ENCODE data around the gene SBSN.

SBSN gene

DNA sequence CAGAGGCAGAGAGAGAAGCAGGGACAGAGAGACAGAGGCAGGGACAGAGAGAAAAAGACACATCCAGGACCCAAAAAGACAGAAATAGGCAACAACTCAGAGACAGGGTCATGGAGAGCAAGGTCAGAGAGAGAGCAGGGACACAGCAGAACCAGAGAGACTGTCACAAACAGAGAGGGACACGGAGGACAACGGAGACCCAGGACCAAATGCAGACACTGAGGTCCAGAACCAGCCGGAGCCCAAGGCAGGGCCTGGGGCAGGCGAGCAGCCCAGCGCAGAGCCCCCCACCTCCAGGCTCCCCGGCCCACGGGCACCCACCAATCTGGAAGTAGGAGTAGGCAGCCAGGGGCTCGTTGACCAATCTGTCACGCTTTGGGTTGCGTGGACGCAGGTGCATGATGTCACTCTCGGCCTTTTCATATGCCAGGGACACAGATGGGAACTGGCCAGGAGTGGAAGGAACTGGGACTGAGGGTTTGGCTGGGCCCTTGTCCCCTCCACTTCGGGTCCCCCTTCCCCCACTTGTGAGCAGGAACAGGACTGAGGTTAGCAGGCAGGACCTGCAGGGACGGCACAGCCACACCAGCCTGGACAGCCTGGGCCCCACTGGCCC, 25.4 kb upstream of the SBSN start:
- no peak for DNase-seq

DNA sequence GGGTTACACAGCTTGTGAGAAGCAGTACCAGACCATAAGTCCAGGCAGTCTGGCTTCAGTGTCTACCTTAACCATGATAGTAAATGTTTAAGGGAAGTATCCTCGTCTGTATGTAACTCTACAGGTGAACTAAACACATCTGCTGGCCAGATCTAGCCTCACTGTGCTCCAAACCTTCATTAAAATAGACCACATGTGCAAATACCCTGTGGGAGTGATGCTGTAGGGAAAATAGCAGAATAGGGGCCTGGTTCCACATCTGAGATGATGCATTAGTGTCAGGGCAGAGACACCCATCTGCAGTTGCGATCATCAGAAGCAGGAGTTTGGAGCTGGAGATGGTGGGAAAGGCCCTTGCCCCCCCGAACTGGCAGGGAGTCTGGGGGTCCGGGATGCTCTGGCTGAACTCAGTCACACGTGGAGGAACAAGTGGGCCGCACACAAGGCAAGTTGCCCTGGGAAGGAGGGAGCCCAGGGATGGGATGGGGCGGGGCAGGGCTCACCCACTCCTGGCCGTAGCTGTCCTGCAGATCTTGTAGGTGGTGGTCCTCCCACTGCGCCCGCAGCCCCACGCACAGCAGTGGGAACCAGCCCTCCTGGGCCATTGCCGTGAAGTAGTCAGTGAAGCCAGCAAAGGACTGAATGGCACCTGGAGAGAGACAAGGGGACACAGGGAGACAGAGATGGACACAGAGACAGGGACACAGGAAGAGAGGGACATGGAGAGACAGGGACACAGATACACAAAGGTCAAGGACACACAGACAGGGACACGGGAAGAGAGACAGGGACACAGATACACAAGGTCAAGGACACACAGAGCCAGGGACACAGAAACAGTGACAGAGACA, 24.6 kb upstream of the SBSN start:
- DNase-seq: no peak

DNA sequence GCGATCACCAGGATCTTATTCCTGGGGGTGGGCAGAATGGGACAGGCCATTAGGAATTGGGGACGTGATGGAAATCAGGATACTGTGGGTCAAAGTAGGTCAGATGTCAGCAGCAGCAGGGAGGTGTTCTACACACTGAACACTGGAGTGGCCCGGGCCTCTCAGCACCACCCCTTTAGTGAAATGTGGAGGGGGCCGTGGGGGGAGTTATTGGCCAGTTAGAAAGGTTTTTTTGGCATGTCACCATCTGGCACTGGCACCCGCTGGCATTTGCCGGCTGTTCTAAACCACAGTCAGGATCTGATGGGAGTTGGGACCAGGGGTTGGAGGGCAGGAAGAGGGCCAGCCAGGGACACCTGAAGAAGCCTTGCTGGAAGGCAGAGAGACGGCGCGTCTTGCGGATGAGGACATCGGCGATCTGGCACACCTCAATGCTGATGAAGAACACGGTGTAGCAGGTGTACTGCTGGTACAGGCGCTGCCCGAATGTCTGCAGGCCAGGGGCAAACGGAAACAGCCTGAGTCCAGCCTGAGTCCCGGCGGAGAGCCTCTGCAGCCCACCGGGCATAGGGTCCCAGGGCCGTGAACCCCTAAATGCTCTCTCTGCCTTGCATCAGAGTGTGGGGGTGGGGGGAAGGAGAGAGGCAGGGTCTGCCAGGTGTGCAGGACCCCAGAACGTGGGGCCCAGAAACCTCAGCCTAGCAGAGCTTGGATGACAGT, 23.1 kb upstream of the SBSN start:
- no peak for DNase-seq

DNA sequence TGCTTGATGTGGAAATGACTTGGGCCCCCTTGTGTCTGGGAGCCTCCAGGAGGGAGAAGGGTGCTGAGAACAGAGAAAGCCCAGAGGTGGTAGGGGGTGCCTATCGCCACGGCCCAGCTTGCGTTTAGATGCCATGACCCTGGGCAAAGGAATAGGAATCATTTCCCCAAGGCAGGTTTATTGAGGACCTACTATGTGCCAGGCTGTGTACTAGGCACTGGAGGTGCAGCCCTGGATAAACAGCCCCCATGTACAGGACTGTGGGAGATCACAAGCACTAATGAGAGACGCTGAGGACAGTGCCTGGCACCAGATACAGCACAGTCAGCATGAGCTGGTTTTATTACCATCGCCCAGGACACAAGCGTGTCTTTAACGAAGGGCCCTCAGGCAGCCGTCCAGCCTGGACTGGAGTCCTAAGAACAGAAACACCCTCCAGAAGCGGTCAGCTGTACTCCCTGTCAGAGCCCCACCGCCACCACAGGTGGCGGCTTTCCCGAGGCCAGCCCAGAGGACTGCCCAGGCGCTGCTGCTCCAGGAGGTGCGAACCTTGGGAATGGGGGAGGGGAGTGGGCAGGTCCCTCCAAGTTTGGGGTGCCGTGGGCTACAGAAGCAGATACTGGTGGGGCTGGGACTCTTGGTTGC, 21.9 kb upstream of the SBSN start:
- no peak for DNase-seq

DNA sequence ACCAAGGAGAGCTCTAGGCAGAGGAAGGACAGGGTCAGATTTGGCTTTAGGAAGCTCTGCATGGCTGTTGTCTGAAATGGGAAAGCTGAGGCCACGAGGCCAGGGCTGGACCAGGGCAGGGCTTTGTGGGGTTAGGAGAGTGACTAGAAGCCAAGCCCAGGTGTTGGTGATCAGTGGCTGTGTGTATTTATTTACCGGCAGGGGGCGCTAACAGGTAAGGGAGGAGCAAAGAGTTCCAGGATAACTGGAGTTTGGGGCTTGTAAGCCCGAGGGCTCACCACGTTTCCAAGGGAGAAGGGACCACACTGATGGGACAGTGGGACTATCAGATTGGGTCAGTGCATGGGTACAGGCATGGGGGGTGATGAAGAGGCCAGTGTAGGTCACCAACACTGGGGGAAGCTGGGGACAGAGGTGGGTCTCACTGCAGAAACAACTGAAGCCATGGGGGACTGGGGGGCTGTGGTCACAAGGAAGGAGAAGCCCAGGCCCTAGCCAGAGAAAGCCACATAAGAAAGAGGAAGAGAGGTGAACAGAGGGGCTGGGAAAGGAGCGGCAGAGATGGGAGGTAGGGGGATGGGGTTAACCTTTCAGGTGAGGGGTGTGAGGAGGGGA, 21.2 kb upstream of the SBSN start:
- DNase-seq: peak; percentile 40

DNA sequence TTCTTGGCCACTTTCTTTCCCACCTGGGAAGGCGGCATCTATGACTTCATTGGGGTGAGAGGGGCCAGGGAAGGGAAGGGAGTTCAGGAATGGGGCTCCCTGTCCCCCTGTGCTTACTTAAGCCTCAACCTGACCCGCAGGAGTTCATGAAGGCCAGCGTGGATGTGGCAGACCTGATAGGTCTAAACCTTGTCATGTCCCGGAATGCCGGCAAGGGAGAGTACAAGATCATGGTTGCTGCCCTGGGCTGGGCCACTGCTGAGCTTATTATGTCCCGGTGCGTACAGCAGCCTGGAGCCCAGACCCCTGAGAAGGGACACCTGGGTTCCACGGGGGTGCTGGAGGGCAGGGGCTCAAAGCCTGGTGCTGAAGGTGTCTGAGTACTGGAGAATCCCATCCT, 18.4 kb upstream of the SBSN start:
- no peak for DNase-seq

DNA sequence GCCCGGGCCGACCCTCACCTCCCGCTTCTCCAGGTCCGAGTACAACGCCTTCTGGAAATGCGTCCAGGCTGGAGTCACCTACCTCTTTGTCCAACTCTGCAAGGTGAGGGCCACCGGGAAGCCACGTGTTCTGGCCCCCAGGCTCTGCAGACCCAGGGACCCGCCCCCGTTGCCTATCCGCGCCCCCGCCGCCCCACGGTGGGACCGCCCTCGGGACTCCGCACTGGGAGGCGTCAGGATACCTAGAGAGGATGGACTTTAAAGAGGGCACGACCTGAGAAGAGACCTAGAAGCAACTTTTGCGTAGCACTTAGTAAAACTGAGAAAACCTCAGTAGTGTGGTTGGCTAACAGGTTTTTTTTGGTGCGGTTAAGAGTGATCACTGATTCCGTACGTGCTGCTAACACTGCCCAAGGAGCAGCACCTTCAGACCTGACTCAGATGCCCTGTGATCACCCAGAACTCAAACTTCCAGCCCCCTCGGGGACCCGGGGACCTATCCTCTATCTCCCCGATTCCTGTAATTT, 17.8 kb upstream of the SBSN start:
- no peak for DNase-seq

DNA sequence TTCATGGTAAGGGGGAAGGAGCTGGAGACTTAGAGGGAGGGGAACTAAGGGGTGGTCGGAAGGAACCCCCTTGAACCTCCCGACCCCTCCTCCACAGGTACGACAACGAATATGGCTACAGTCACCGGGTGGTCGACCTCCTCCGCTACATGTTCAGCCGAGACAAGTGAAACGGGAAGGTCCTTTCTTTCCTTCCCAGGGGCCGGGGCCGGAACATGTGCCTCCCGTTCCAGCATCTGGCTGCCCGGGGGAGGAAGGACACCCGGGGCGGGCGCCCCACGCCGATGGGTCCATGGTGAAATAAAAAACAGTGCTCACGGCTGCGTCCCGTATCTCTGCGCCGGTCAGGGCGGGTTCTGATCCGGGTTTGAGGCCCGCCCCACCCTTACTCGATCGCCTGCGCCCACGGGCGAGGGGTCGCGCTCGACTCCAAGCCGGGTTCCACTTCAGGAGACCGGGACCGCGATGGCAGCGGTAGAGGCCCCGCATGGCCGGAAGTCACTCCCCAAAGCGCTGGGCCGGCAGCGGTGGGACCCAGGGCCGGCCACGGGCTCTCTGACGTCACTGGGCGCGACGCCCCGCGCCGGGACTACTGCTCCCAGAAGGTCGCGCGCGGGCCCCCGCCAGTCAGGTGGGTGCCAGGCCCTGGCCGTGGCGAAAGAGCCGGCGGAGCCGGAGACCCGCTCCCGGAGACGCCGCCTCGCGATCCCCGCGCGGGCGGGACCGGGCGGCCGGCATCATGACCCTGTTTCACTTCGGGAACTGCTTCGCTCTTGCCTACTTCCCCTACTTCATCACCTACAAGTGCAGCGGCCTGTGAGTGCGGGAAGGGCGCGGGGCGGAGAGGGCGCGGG, 17.1 kb upstream of the SBSN start, which contains the start of gene TMEM147:
TSS of gene TMEM147 (plus strand) at position 626 of the 854 bp plus-strand sequence. CDS start at position 740, 114 bp downstream.
- DNase-seq: peak; percentile 57

DNA sequence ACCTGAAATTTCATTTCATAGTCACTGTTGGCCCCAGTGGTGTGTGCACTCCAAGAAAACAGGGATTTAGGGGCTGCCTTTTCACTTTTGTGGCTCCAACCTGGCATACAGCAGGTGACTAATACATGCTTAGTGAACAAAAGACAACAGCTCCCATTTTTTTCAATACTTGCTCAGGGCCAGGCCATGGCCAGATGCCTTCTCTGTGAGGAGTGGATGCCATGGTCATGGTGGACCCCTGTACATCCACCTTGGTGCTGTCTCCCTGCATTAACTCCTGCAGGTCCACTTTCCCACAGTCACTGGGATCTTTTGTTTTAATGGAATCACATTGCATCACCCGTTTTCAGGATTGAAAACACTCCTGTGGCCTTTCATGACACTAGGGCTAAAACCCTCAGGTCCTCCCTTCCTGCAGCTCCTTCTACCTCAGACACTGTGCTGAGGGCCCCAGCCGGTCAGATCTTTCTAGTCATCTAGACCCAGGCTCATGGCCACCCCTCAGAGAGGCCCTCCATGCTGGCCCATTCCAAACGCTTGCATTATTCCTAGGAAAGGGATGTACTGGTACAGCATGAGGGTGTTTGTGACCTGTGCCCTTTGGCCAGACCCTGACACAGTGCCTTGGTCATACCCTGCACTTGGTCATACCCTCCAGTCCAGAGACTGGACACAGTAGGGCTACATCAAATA, 16.1 kb upstream of the SBSN start:
- DNase-seq: no peak

DNA sequence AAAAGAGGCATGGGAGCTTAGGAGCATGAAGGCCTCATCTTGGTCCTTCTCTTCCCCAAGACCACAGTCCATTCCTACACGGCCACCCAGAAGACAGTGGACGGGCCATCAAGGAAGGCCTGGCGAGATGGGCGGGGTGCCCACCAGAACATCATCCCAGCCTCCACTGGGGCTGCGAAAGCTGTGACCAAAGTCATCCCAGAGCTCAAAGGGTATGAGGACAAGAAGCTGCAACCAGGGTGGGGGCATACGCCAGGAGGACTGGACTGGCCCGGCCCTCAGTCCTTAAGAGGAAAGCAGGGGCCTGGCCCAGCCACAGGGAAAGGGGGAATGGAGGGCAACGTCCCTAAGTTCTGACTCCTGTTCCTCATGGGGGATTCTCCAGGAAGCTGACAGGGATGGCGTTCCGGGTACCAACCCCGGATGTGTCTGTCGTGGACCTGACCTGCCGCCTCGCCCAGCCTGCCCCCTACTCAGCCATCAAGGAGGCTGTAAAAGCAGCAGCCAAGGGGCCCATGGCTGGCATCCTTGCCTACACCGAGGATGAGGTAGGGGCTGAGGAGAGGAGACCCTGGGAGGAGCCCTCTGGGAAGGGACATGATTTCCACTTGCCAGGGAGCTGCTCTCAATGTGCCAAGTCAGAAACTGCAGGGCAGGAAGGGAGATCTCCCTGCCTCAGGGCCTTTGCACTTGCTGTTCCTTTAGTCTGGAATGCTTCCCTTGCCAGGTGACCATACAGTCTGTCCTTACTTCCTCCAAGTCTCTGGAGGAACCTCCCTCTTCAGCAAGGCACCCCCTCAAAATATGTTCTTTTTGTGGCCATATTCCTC, 15.4 kb upstream of the SBSN start:
- DNase-seq: no peak

DNA sequence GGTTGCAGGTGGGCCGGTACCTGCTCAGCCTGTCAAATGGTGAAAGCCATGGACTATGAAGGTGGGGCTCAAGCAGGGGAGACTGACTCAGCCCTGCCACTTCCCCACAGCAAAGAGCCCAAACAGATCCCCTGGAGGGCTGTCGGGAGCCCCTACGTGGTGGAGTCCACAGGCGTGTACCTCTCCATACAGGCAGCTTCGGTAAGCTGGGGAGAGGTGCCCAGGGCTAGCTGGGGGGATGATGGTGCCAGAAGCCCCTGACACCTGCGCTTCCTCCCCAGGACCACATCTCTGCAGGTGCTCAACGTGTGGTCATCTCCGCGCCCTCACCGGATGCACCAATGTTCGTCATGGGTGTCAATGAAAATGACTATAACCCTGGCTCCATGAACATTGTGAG, 14.1 kb upstream of the SBSN start:
- no peak for DNase-seq

DNA sequence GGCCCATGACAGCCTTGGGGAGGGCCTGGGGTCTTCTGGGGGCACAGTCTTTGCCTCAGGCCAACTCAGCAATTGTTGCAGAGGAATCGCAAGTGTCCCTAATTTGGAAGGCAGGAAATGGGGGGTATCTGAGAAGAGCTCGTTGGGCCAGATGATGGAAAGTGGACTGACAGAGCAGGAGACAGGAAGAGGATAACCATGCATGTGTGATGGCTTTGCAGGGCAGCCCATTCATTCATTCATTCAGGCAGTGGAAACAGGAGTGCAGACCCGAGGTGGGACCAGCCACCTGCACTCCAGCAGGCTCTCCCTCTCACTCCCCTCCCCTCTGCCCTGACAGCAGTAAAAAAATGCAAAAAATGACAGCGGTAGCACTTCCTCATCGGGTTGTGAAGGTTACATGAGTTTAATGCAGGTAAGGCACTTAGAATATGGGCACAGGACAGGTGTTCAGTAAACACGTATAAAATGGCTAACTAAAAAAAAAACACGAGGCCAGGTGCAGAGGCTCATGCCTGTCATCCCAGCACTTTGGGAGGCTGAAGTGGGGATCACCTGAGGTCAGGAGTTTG, 12.3 kb upstream of the SBSN start:
- no peak for DNase-seq

DNA sequence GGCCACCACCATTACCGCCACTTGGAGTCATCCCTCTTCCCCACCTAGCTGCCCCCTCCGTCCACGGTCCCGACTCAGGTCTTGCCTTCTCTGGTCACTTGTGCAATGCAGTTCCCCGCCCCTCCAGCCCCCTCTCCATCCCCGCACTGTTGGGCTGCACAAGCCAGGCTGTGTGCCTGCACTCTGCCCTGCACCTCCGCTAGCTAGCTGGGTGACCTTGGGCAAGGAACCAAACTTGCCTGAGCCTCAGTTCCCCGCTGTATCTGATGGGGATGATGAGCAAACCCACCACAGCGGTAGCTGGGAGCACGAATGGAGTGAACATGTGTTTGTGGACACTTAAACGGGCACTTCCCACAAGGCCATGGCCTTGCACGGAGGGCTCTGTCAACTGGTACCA, 11.7 kb upstream of the SBSN start:
- no peak for DNase-seq

DNA sequence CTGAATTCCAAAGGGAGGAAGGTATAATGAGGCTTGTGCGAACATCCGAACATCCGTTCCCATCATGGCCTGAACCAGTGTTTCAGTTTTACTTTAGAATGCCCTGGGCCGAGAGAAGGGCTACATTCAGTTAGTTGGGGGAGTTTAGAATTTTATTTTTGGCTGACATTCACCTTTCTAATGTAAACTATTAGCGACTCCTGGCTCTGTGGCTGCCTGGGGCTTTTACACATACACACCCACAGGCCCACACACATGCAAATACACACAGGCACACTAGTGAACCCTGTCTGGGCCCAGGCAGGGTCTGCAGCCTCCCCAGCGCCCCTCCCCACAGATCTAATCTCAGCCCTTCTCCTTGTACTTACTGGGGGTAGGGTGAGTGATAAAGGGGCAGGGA, 11.2 kb upstream of the SBSN start:
- DNase-seq: no peak

DNA sequence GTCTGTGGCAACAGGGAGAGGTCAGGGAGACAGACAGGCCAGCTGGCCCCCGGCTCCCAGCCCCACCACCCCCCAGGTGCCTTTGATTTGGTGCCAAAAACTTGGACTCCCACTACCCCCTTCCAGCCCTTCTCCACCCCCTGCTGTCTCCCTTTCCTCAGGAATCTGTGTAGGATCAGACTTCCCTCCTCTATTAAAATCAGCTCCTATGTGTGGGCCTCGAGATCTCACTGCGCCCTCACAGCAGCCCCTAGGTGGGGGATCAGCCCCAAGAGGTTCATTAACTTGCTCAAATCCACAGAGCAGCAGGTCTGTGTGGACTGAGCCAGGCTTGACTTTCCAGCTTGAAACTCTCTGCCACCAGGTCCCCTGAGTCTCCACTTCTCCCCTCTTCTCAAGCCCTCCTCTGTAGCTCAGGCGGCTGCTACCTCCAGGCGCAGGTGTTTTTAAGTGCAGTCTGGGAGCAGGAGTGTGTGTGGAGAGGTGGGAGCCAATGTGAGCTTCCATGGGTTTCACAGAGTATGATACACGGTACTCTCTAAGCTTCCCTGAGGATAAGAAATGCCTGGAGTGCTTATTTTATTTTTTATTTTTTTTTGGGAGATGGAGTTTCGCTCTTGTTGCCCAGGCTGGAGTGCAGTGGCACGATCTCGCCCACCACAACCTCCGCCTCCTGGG, 6.8 kb upstream of the SBSN start:
- DNase-seq: peak; percentile 71

DNA sequence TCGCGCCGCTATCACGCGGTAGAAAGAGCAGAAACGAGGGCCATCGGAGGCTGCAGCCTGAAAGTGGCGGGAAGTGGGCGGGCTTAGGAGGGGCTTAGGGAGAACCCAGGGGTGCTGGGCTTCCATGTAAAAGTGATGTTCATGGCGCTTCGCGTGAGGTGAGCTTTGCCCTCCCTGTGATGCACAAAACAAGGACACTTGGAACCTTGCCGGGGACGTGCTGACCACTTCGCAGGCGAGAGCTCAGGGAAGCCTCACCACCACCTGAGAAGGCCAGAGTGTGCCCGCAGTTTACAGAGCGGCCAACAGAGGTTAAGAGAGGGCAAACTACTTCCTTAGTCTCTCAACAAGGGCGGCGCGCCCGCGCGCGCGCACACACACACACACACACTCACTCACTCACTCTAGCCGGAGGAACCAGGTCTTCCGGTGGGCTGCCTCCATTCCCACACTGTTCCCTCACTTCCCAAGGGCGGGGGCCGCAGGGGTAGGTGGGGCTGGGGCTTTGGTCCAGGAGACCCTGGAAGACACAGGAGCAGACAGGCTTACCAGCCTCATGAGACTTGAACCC, 5.8 kb upstream of the SBSN start:
- DNase-seq: no peak

DNA sequence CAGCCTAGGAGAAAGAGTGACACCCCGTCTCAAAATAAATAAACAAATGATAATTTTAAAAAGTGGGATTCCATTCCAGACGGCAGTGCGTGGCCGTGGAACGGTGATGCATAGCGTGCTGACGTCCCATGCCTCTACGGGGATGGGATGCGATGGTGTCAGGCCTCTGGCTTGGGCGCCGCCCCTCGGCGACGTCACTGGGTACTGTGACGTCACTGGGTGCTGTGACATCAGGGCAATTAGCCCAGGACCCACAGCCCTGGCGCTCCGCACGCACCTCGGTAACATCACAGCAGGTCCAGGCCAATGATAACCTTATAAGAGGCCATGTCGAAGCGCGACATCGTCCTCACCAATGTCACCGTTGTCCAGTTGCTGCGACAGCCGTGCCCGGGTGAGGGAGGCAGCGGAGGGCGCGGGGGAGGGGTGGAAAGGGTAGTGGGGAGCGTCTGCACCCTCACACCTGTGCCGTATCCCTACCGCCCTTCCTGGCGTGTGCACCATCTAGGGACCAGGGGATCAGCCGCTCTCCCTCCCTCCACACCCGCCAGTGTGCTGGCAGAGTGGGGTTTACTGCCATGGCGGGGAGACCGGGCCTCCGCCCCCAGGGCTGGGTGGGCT, 5.2 kb upstream of the SBSN start, which contains the start of gene GAPDHS:
TSS of gene GAPDHS (plus strand) at position 256 of the 621 bp plus-strand sequence. CDS start at position 328, 72 bp downstream.
- no peak for DNase-seq

DNA sequence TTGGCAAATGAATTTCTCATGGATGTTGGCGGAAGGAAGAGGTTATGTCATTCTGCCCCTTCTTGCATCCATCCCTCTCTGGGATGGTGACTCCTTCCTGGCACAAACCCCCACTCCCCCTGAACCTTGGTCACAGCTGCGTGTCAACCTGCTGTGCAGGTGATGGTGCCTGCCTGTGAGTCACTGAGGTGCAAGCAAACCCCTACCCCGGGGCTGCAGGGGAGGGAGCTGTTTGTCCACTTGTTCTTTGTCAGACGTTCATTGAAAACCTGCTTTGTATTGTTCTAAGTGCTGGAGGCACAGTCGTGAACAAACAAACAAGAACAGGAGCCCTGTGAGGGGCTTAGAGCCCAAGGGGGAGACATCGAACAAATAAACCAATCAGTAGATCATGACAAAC, 3.2 kb upstream of the SBSN start:
- no peak for DNase-seq

Data from DMS79 (cell line).